ENCODE measurements around the gene MFGE8. TPM values are rescaled to one million over a fixed set of nuclear protein-coding genes. Genes with fewer than 3 reads are reported as not detected.

MFGE8 gene
- total RNA-seq, 1 experiment from 2014 or later, result 108 TPM

GRCh38 chr15:88880944-88881740 lies 32.0 kb downstream of the MFGE8 start:
- DNase-seq (ENCODE audit: low spot score), result no peak
- in situ Hi-C loops (cut with HindIII; ENCODE audit: low sequenced_read_pairs), result no loop called here

- in situ Hi-C loops (cut with HindIII; ENCODE audit: low sequenced_read_pairs), result no loop called here
- no peak for DNase-seq (ENCODE audit: low spot score)
Observed at GRCh38 chr15:88878720-88879184, 34.4 kb downstream of the MFGE8 start.

- DNase-seq (ENCODE audit: low spot score), result no peak
- in situ Hi-C loops (cut with HindIII; ENCODE audit: low sequenced_read_pairs), result no loop called here
Observed at GRCh38 chr15:88877906-88878305, 35.3 kb downstream of the MFGE8 start.

GRCh38 chr15:88877415-88877814 lies 35.8 kb downstream of the MFGE8 start:
- no peak for DNase-seq (ENCODE audit: low spot score)
- in situ Hi-C loops (cut with HindIII; ENCODE audit: low sequenced_read_pairs), result no loop called here

GRCh38 chr15:88876573-88876972 lies 36.6 kb downstream of the MFGE8 start:
- in situ Hi-C loops (cut with HindIII; ENCODE audit: low sequenced_read_pairs), result no loop called here
- DNase-seq (ENCODE audit: low spot score), result no peak

GRCh38 chr15:88874684-88875083 lies 38.5 kb downstream of the MFGE8 start:
- in situ Hi-C loops (cut with HindIII; ENCODE audit: low sequenced_read_pairs), result no loop called here
- DNase-seq (ENCODE audit: low spot score), result no peak

GRCh38 chr15:88874275-88874674 lies 38.9 kb downstream of the MFGE8 start:
- no peak for DNase-seq (ENCODE audit: low spot score)
- in situ Hi-C loops (cut with HindIII; ENCODE audit: low sequenced_read_pairs), result no loop called here

GRCh38 chr15:88873786-88874185 lies 39.4 kb downstream of the MFGE8 start:
- in situ Hi-C loops (cut with HindIII; ENCODE audit: low sequenced_read_pairs), result no loop called here
- no peak for DNase-seq (ENCODE audit: low spot score)

GRCh38 chr15:88872706-88873105 lies 40.5 kb downstream of the MFGE8 start:
- no peak for DNase-seq (ENCODE audit: low spot score)
- in situ Hi-C loops (cut with HindIII; ENCODE audit: low sequenced_read_pairs), result no loop called here

GRCh38 chr15:88872106-88872505 lies 41.1 kb downstream of the MFGE8 start:
- DNase-seq (ENCODE audit: low spot score), result no peak
- in situ Hi-C loops (cut with HindIII; ENCODE audit: low sequenced_read_pairs), result no loop called here

- DNase-seq (ENCODE audit: low spot score), result no peak
- in situ Hi-C loops (cut with HindIII; ENCODE audit: low sequenced_read_pairs), result no loop called here
Observed at GRCh38 chr15:88871313-88871712, 41.9 kb downstream of the MFGE8 start.

GRCh38 chr15:88866295-88866881 lies 46.8 kb downstream of the MFGE8 start:
- in situ Hi-C loops (cut with HindIII; ENCODE audit: low sequenced_read_pairs), result no loop called here
- DNase-seq (ENCODE audit: low spot score), result no peak

- in situ Hi-C loops (cut with HindIII; ENCODE audit: low sequenced_read_pairs), result no loop called here
- no peak for DNase-seq (ENCODE audit: low spot score)
Observed at GRCh38 chr15:88865498-88866099, 47.6 kb downstream of the MFGE8 start.

- no peak for DNase-seq (ENCODE audit: low spot score)
- in situ Hi-C loops (cut with HindIII; ENCODE audit: low sequenced_read_pairs), result no loop called here
Observed at GRCh38 chr15:88864861-88865497, 48.2 kb downstream of the MFGE8 start.

- no peak for DNase-seq (ENCODE audit: low spot score)
- in situ Hi-C loops (cut with HindIII; ENCODE audit: low sequenced_read_pairs), result no loop called here
Observed at GRCh38 chr15:88863412-88863811, 49.8 kb downstream of the MFGE8 start.

- in situ Hi-C loops (cut with HindIII; ENCODE audit: low sequenced_read_pairs), result no loop called here
- no peak for DNase-seq (ENCODE audit: low spot score)
Observed at GRCh38 chr15:88860212-88860611, 53.0 kb downstream of the MFGE8 start.

- no peak for DNase-seq (ENCODE audit: low spot score)
- in situ Hi-C loops (cut with HindIII; ENCODE audit: low sequenced_read_pairs), result no loop called here
Observed at GRCh38 chr15:88859550-88859949, 53.6 kb downstream of the MFGE8 start.

GRCh38 chr15:88858934-88859333 lies 54.2 kb downstream of the MFGE8 start:
- no peak for DNase-seq (ENCODE audit: low spot score)
- in situ Hi-C loops (cut with HindIII; ENCODE audit: low sequenced_read_pairs), result no loop called here

- in situ Hi-C loops (cut with HindIII; ENCODE audit: low sequenced_read_pairs), result no loop called here
Observed at GRCh38 chr15:88852476-88852875, 60.7 kb downstream of the MFGE8 start.

More at GRCh38 chr15:88852476-88852875, 60.7 kb downstream of the MFGE8 start:
- no peak for DNase-seq (ENCODE audit: low spot score)

Measured in G401 (cell line).